ENCODE measurements around the gene ARMC9. TPM values are rescaled to one million over a fixed set of nuclear protein-coding genes. Genes with fewer than 3 reads are reported as not detected.

Gene ARMC9
- total and polyA plus RNA-seq, 2 of the 13 experiments (the other 11 are each of a cell fraction or from before 2014, with no cell fraction given): 9.1 to 12.8 TPM

- no peak for TF ChIP-seq ZNF609 (CRISPR knock-in tag; IDR thresholded peaks at IDR 0.05; ENCODE audit: borderline replicate concordance)
- peak; percentile 83 for TF ChIP-seq HOXD1 (CRISPR knock-in tag; IDR thresholded peaks at IDR 0.05)
- no peak for TF ChIP-seq FOXP1 (IDR thresholded peaks at IDR 0.05)
- TF ChIP-seq FOXP1 (CRISPR knock-in tag; IDR thresholded peaks at IDR 0.05): no peak
- no peak for TF ChIP-seq SMC3 (IDR thresholded peaks at IDR 0.05; ENCODE audit: low read length)
- TF ChIP-seq ZNF674 (CRISPR knock-in tag; IDR thresholded peaks at IDR 0.05; ENCODE audit: low read depth): 0 out of 2 replicates have a peak, but pooled peaks have one; percentile 86
- 0 out of 2 replicates have a peak, but pooled peaks have one; percentile 48 for TF ChIP-seq ZNF773 (CRISPR knock-in tag; IDR thresholded peaks at IDR 0.05; ENCODE audit: borderline replicate concordance)
- no peak for TF ChIP-seq DPF2 (CRISPR knock-in tag; IDR thresholded peaks at IDR 0.05; ENCODE audit: borderline replicate concordance, low read depth)
- TF ChIP-seq CBX2 (IDR thresholded peaks at IDR 0.05; ENCODE audit: low read depth, low read length): no peak
- no peak for TF ChIP-seq CBX2 (CRISPR knock-in tag; IDR thresholded peaks at IDR 0.05; ENCODE audit: low read depth)
- TF ChIP-seq AGO2 (optimal IDR thresholded peaks at IDR 0.05; ENCODE audit: low read depth, low read length): peak; percentile 50
- TF ChIP-seq SIX1 (CRISPR knock-in tag; IDR thresholded peaks at IDR 0.05; ENCODE audit: borderline replicate concordance): no peak
- TF ChIP-seq ZNF333 (CRISPR knock-in tag; IDR thresholded peaks at IDR 0.05; ENCODE audit: borderline replicate concordance): no peak; the same call in 1 of the 2 replicates
- TF ChIP-seq REST (IDR thresholded peaks at IDR 0.05; ENCODE audit: borderline replicate concordance in 1 of 2, low read depth in 1 of 2, low read length in 2 of 2): no peak
- no peak for TF ChIP-seq DNMT3B (CRISPR knock-in tag; conservative IDR thresholded peaks at IDR 0.05)
- peak; percentile 77 for TF ChIP-seq XRCC5 (optimal IDR thresholded peaks at IDR 0.05; ENCODE audit: low read length)
- TF ChIP-seq ZNF512B (CRISPR knock-in tag; IDR thresholded peaks at IDR 0.05; ENCODE audit: borderline replicate concordance): no peak
Measured at GRCh38 chr2:231198291-231199173, at the start of gene ARMC9 (continued).

Measured in HepG2 (cell line).